K562 (cell line): ENCODE results near the gene PPP1R15B. TPM values are rescaled to one million over a fixed set of nuclear protein-coding genes. Genes with fewer than 3 reads are reported as not detected.

ENCODE experiments used
- ADNP ChIP-seq: fragments of 200-800 bp; sonication (Bioruptor generic); IDR thresholded peaks from 2 replicates; pipeline ENCODE4 v1.6.1; 2016; ENCODE audit warnings: missing genetic modification characterization, missing compliant biosample characterization
- BCL6 ChIP-seq: fragments of 250-450 bp; sonication (Bioruptor Pico); IDR thresholded peaks from 2 replicates; pipeline ENCODE4 v1.4.0; 2020
- BCOR ChIP-seq: fragments of 450-650 bp; IDR thresholded peaks from 2 replicates; pipeline ENCODE4 v1.6.1; 2016
- CCAR2 ChIP-seq: fragments of 200-400 bp; formaldehyde crosslinking; IDR thresholded peaks from 2 replicates; pipeline ENCODE4 v1.6.1; 2017; ENCODE audit warnings: mild to moderate bottlenecking, low read depth, low read length
- CEBPG ChIP-seq, 3 experiments: fragments of 200-800 bp in 1 of 3; sonication (Bioruptor generic) in 1 of 3; sonication (generic) in 1 of 3; formaldehyde crosslinking in 1 of 3; IDR thresholded peaks in 2 of 3; conservative IDR thresholded peaks in 1 of 3; 2 replicates each; pipeline versions ENCODE4 v1.6.1 to v1.8.0; 2016 to 2022; ENCODE audit warnings: missing compliant biosample characterization in 2 of 3, missing genetic modification characterization in 2 of 3, mild to moderate bottlenecking in 1 of 3, missing genetic modification reagents in 1 of 3
- FOS ChIP-seq: IDR thresholded peaks from 3 replicates; pipeline ENCODE4 v1.6.1; 2011; ENCODE audit not compliant: insufficient read length; ENCODE audit errors: extremely low read depth
- GTF2A2 ChIP-seq: IDR thresholded peaks from 2 replicates; pipeline ENCODE4 v1.6.1; 2016; ENCODE audit warnings: mild to moderate bottlenecking, missing genetic modification characterization, missing compliant biosample characterization
- GTF2F1 ChIP-seq: IDR thresholded peaks from 2 replicates; pipeline ENCODE4 v1.6.1; 2011; ENCODE audit warnings: low read depth, low read length, improper control_type of control experiment
- HOXB6 ChIP-seq: fragments of 250-450 bp; sonication (Bioruptor Pico); IDR thresholded peaks from 2 replicates; pipeline ENCODE4 v1.5.1; 2022; ENCODE audit warnings: mild to moderate bottlenecking, borderline replicate concordance
- KDM5B ChIP-seq: fragments of 200-600 bp; sonication (generic); IDR thresholded peaks from 2 replicates; pipeline ENCODE4 v1.6.1; 2012; ENCODE audit warnings: low read depth, mild to moderate bottlenecking, moderate library complexity, low read length, control low read depth, inconsistent platforms; ENCODE audit not compliant: insufficient replicate concordance
- KLF16 ChIP-seq: IDR thresholded peaks from 2 replicates; pipeline ENCODE4 v1.6.1; 2016; ENCODE audit warnings: antibody characterized with exemption
- POU5F1 ChIP-seq: fragments of 150-350 bp; IDR thresholded peaks from 2 replicates; pipeline ENCODE4 v1.6.1; 2014; ENCODE audit warnings: borderline replicate concordance, low read length, low read depth, mild to moderate bottlenecking; ENCODE audit not compliant: partially characterized antibody
- PRMT5 ChIP-seq: sonication (generic); formaldehyde crosslinking; IDR thresholded peaks from 2 replicates; pipeline ENCODE4 v1.5.0; 2020; ENCODE audit warnings: missing genetic modification reagents
- RBFOX2 ChIP-seq: fragments of 200-400 bp; formaldehyde crosslinking; IDR thresholded peaks from 2 replicates; pipeline ENCODE4 v1.6.1; 2017; ENCODE audit warnings: low read depth, mild to moderate bottlenecking, low read length, moderate library complexity
- RFX7 ChIP-seq: fragments of 250-450 bp; sonication (Bioruptor Pico); IDR thresholded peaks from 2 replicates; pipeline ENCODE4 v1.5.1; 2021; ENCODE audit warnings: mild to moderate bottlenecking
- SREBF2 ChIP-seq: sonication (generic); formaldehyde crosslinking; IDR thresholded peaks from 2 replicates; pipeline ENCODE4 v1.4.0; 2020; ENCODE audit warnings: mild to moderate bottlenecking, missing genetic modification reagents
- TFE3 ChIP-seq: fragments of 450-650 bp; formaldehyde crosslinking; IDR thresholded peaks from 2 replicates; pipeline ENCODE4 v1.4.0; 2020; ENCODE audit warnings: mild to moderate bottlenecking, mixed read lengths
- XRCC3 ChIP-seq: fragments of 450-650 bp; IDR thresholded peaks from 2 replicates; pipeline ENCODE4 v1.6.1; 2017; ENCODE audit warnings: mild to moderate bottlenecking, moderate library complexity
- ZBTB26 ChIP-seq: fragments of 450-650 bp; formaldehyde crosslinking; IDR thresholded peaks from 2 replicates; pipeline ENCODE4 v1.4.0; 2022; ENCODE audit warnings: missing genetic modification characterization
- ZBTB33 ChIP-seq: sonication (generic); formaldehyde crosslinking; IDR thresholded peaks from 2 replicates; pipeline ENCODE4 v1.8.1; 2023; ENCODE audit warnings: mild to moderate bottlenecking, missing genetic modification reagents
- ZFP36 ChIP-seq: fragments of 150-350 bp; IDR thresholded peaks from 2 replicates; pipeline ENCODE4 v1.6.1; 2018; ENCODE audit warnings: low read length, low read depth; ENCODE audit not compliant: partially characterized antibody
- polyA plus RNA-seq, 8 experiments: library from polyadenylated mRNA; depleted of rRNA in 4 of 8; stranded (reverse) in 5 of 8; unstranded in 3 of 8; fragments of >200 nt; fragmentation: Nextera tagmentation in 2 of 8; fragmentation: Illumina TruSeq in 1 of 8; extraction: Ambion mirVana in 2 of 8; extraction: Trizol in 1 of 8; gene quantifications; 2 replicates each; pipeline versions ENCODE4 v1.2.1 to v1.2.3, GENCODE V29; 2011 to 2014; ENCODE audit warnings: inconsistent platforms in 1 of 8, missing spikeins in 1 of 8
- total RNA-seq, 7 experiments: library from RNA; depleted of rRNA in 6 of 7; stranded (reverse); fragments of >200 nt in 6 of 7; fragmentation: Illumina TruSeq in 2 of 7; extraction: Trizol in 2 of 7; gene quantifications; 2 replicates each; pipeline versions ENCODE4 v1.2.1 to v1.2.3, GENCODE V29; 2011 to 2021; ENCODE audit warnings: low replicate concordance in 1 of 7
- TF ChIP-seq, protein P1 (sequence below): sonication (generic); formaldehyde crosslinking; IDR thresholded peaks from 2 replicates; pipeline ENCODE4 v1.4.0; 2020; ENCODE audit warnings: mild to moderate bottlenecking, missing genetic modification reagents

The PPP1R15B gene
- total and polyA plus RNA-seq, 9 of the 15 experiments (the other 6 are each of a cell fraction or from before 2014, with no cell fraction given) = 17.0 to 48.1 (median 30.8) TPM

DNA sequence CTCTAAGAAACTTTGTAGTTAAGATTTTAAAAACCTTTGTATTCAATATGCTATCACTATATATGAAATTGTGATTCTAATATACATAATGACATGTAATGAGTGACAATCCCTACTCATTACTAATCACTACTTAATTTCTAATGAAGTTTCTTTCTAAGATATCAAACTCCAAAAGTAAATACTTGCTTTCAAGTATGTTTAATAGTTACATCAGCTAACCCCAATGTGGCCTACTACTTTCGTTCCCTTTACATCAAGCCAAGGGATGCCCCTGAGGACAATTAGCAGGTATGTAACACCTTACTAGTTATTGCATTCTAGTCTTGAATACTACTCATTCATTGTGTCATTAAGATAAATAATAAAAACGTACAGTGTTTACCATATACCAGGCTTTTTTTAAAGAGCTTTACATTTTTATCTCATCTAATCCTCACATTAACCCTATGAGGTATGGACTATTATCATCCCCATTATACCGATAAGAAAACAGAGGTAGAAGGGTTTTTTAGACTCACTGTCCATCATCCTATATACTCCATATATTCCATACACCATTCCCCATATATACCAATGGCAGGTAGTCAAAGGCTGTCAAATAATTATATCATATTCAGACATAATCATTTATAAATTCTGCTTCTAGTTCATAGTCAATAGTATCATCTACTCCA lies 4.2 kb downstream of the PPP1R15B start (continued):
- no peak for TF ChIP-seq ZBTB26
- TF ChIP-seq ZBTB33 (CRISPR knock-in tag) = no peak
- 0 out of 2 replicates have a peak, but pooled peaks have one; percentile 3 for TF ChIP-seq RBFOX2
- no peak for TF ChIP-seq KLF16
- TF ChIP-seq FOS = no peak
- TF ChIP-seq XRCC3 = no peak
- no peak for TF ChIP-seq SREBF2 (CRISPR knock-in tag)
- peak; percentile 90; the same call in 1 of the 2 replicates for TF ChIP-seq BCOR
- TF ChIP-seq ZFP36 = no peak
- no peak for TF ChIP-seq GTF2F1
- no peak for TF ChIP-seq KDM5B
- no peak for TF ChIP-seq PRMT5 (CRISPR knock-in tag)
- no peak for TF ChIP-seq RFX7
- no peak for TF ChIP-seq CEBPG (CRISPR knock-in tag; IDR thresholded peaks at IDR 0.05)
- 0 out of 4 replicates have a peak, but pooled peaks of 1 of the 2 experiments have one; percentile 18 for TF ChIP-seq CEBPG (tag; conservative IDR thresholded peaks at IDR 0.05 in 1 of 2, IDR thresholded peaks at IDR 0.05 in 1 of 2)
- TF ChIP-seq, protein P1, sequence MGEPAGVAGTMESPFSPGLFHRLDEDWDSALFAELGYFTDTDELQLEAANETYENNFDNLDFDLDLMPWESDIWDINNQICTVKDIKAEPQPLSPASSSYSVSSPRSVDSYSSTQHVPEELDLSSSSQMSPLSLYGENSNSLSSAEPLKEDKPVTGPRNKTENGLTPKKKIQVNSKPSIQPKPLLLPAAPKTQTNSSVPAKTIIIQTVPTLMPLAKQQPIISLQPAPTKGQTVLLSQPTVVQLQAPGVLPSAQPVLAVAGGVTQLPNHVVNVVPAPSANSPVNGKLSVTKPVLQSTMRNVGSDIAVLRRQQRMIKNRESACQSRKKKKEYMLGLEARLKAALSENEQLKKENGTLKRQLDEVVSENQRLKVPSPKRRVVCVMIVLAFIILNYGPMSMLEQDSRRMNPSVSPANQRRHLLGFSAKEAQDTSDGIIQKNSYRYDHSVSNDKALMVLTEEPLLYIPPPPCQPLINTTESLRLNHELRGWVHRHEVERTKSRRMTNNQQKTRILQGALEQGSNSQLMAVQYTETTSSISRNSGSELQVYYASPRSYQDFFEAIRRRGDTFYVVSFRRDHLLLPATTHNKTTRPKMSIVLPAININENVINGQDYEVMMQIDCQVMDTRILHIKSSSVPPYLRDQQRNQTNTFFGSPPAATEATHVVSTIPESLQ (CRISPR knock-in tag) = no peak
- TF ChIP-seq HOXB6 (CRISPR knock-in tag) = no peak
- TF ChIP-seq BCL6 = no peak
- TF ChIP-seq TFE3 (CRISPR knock-in tag) = no peak
- no peak for TF ChIP-seq CCAR2
- peak; percentile 39; the same call in 1 of the 2 replicates for TF ChIP-seq ADNP (tag)
- no peak for TF ChIP-seq GTF2A2 (tag)
- no peak for TF ChIP-seq POU5F1
